ENCODE data around the gene XYLT1. TPM values are rescaled to one million over a fixed set of nuclear protein-coding genes. Genes with fewer than 3 reads are reported as not detected.

The XYLT1 gene
- total and polyA plus RNA-seq, 10 of the 15 experiments (the other 5 are each of a cell fraction or from before 2014, with no cell fraction given), result 0.88 to 14.8 (median 5.8) TPM

- TF ChIP-seq CHD2 (IDR thresholded peaks at IDR 0.05; ENCODE audit: borderline replicate concordance, low read depth, low read length) (0 out of 2 replicates have a peak, but pooled peaks have one; percentile 8), MXI1 (IDR thresholded peaks at IDR 0.05; ENCODE audit: low read depth, low read length) (0 out of 2 replicates have a peak, but pooled peaks have one; percentile 43), CREM (IDR thresholded peaks at IDR 0.05; ENCODE audit: low read depth) (peak; percentile 42; the same call in 1 of the 2 replicates), E4F1 (IDR thresholded peaks at IDR 0.05; ENCODE audit: borderline replicate concordance, partially characterized antibody) (no peak), BHLHE40 (IDR thresholded peaks at IDR 0.05; ENCODE audit: borderline replicate concordance in 1 of 2, low read depth in 2 of 2, low read length in 1 of 2) (peak; percentile 48 to 60; a peak in 2 of 4 replicates), MTA2 (IDR thresholded peaks at IDR 0.05; ENCODE audit: low read depth) (peak; percentile 62), SMARCA5 (IDR thresholded peaks at IDR 0.05) (peak; percentile 83), LARP7 (IDR thresholded peaks at IDR 0.05) (no peak), NFIC (IDR thresholded peaks at IDR 0.05; ENCODE audit: low read depth, low read length) (no peak; the same call in 1 of the 2 replicates), IKZF2 (IDR thresholded peaks at IDR 0.05) (peak in 1 of 2 experiments; percentile 50; a peak in 2 of 4 replicates), SMAD1 (IDR thresholded peaks at IDR 0.05; ENCODE audit: low read depth, partially characterized antibody) (peak; percentile 46), ATF3 (IDR thresholded peaks at IDR 0.05; ENCODE audit: borderline replicate concordance, extremely low read depth, low read depth, low read length) (no peak), ATF7 (IDR thresholded peaks at IDR 0.05; ENCODE audit: low read depth) (peak; percentile 50; the same call in 1 of the 2 replicates), NBN (IDR thresholded peaks at IDR 0.05) (0 out of 2 replicates have a peak, but pooled peaks have one; percentile 30)
Measured at GRCh38 chr16:17374668-17375255, 96.0 kb downstream of the XYLT1 start (continued).

Measured in GM12878 (cell line).